Dedifferentiated amniotic fluid mesenchymal stem cell (primary cell): Measurements from ENCODE around the gene C3orf18.

Source experiments
- DNase-seq: peaks from one replicate; pipeline ENCODE4 v3.0.0-alpha.2; 2016; ENCODE audit errors: extremely low spot score

Gene C3orf18

DNA sequence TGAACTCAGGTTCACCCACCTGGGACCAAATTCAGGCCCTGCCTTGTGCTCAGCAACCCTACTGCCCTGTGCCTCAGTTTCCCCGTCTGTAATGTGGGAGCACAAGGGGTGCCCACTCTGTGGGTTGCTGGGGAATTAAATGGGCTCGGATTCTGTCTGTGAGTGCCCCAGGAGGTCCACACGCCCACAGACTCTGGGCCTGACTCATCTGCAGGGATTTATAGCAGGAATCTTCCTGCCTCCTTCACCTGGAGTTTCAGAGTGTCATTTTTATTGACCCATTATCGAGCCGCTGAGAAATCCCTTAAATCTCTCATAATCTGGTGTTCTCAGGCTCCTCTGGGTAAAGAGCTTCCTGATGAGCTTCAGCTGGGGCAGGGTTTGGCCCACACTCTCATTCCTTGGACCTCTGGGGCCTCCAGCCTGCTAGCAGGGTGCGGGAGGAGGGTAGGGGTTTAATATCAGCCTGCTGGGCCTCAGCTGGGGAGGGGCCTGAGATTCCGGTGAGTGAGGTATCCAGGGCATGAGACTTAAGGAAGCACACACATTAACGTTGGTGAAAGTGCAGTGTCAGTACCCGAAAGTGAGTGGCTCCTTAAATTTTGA, 16.4 kb downstream of the C3orf18 start:
- no peak for DNase-seq

DNA sequence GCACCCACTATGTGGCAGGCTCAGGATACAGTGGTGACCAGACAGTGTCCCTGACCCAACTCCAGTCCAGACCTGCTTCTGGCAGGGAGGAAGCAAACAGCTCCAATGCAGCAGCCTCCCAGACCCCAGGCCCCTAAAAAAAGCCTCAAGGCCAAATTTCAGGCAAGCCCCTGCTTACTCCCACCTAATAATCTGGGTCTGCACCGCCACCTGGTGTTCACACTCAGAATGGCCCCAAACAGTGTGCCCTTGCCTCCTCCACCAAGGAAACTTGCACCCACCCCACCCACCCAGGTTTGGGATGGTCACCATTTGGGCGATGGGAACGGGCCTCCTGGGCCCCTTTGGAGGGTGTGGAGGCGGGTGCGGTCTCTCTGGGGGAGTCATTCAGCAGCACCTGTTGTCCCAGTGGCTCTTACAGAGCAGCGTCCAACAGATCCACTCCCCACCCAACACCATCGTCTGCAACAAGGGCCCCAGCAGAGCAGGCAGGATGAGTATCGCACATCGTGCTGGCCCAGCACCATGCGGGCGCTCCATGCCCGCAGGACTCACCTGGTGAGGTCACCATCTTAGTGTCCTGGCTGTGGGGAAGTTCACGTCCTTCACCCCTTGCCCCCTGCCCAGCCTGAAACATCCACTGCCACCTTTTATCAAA, 17.3 kb downstream of the C3orf18 start:
- DNase-seq, result no peak

DNA sequence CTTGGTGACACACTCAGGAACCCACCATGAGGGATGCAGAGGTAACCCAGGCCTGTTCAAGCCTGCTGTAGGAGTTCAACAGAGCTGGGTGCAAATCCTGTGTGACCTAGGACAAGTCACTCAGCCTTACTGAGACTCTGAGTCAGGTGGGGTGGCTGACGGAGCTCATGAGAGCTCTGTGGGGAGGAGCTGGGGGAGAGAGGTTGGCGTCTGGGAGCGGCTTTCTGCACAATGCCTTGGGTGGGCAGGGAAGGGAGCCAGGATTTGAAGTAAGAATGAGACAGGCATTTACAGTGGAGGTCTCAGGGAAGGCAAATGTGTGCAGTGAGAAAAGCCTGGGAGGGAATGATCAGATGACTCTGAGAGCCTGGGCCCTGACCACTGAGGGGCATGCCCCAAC, 18.3 kb downstream of the C3orf18 start:
- no peak for DNase-seq

DNA sequence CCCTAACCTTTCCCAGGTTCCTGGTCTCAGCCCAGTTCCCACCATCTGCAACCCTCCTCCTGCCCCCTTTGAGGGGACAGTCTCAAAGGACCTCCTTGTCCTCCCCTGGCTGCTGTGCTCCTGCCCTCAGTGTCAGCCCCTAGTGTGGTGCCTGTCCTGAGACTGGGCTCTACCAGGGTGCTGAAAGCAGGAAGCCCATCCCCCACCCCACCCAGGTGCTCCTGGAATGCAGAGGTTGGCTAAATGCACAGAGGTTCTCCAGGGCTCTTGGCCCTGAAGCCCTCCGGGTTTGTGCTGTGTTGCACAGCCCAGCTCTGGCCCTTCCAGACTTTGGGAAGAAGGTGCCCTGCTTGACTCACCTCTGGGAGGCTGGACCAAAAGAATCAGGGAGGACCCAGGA, 21.8 kb downstream of the C3orf18 start:
- DNase-seq, result no peak

DNA sequence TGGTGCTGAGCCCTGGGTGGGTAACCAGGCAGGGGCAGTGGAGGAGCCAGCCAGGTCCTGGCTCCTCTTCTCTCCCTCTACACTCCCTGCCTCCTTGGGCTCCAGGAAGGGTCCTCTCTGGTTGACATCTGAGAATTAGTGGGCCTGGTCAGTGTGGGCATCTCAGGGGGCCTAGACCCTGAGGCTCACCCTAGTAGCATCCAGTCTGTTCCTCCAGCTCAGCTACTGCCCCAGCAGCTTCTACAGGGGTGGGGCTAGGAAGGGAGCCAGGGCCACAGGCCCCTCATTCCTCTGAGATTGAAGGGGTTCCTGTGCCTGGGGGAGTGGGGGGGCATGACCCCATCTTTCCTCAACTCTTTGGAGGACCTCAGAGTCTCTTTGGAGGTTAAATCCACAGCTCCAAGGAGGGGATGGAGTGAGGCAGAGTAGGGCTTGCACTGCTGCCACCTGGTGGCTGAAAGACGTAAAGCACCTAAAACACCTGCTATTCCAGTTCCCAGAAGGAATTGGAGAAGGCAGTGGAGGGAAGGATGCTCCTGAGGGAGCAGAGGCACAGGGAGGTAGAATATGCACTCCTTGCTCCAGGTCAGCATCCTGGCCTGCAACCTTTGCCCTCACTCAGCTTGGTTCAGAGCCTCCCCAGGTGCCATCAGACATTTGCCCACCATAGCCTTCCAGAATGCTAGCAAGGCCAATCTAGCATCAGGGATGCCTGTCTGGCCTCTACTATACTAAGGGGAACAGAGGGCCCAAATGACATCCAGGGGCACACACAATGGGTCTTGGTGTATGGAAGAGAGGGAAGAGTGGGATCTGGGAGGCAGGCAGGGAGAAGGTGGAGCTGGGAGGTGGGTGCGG, 25.1 kb downstream of the C3orf18 start:
- peak; percentile 48 for DNase-seq

DNA sequence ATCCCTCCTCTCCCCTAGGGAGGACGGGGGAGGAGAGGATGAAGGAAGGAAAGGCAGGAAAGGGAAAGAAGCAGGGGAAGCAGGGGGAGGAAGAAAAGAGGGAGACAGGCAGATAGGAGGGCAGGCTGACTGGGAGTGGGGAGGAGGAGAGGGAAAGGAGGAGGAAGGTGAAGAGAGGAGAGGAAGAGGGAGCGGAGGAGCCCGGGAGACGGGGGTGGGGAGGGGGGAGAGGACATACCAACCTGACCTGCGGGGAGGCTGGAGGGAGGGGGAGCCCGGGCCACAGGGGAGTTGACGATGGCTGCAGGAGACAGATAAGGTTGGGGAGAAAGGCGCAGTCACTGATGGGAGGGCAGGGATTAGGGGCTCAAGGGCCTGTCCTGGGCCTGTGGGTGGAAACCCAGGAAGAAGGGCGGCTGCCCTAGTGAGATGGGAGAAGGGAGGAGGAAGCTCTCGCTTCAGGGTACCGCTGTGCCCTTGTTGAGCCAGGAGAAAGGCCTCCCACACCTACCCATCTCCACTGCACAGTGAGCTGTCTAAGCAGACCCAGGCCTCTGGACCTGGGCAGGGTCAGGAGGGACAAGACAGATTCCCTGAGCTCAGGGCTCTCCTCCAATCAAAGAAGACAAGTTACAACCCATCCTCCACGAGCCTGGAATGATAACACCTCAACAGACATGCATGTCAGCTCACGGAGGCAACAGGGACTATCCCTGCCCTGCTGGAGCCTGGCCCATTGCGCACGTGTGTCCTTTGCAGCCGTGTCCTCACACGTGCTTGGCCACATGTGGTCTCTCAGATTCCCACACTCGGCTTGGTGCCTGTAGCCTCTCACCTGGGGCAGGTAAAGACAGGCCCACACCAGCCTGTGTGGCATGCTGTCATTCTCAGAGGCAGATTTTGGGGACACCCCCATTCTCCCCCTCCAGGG, 27.9 kb downstream of the C3orf18 start:
- no peak for DNase-seq

DNA sequence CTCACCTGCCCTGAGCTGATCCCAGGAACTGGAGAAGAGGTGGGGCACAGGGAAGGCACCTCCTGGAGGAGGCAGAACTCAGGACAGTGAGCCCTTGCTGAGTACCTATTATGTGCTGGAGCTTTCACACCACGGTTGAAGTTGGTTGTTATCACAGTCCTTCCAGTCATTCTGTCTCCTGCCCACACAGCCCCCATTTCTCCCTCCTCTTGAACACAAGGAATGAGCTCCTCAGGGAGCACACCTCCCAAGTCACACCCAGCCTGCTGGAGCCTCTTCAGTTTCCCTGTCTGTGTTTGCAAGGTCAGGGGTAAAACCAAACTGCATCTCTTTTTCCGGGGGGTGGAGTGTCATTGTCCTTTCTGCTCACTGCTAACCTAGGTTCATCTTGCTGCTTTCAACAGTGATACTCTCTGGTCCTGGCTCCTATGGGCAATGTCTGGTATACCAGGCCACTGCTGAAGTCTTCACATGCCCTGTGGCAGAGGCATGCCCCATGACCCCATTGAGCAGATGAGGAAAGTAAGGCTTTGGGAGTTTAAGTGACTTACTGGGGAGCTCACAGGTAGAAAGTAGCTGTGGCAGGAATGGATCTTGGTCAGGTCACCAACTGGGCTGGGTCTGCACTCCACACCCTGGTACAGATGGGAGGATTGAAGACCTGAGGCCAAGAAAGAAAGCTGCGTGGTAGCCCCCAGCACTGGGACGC, 30.0 kb downstream of the C3orf18 start:
- no peak for DNase-seq

DNA sequence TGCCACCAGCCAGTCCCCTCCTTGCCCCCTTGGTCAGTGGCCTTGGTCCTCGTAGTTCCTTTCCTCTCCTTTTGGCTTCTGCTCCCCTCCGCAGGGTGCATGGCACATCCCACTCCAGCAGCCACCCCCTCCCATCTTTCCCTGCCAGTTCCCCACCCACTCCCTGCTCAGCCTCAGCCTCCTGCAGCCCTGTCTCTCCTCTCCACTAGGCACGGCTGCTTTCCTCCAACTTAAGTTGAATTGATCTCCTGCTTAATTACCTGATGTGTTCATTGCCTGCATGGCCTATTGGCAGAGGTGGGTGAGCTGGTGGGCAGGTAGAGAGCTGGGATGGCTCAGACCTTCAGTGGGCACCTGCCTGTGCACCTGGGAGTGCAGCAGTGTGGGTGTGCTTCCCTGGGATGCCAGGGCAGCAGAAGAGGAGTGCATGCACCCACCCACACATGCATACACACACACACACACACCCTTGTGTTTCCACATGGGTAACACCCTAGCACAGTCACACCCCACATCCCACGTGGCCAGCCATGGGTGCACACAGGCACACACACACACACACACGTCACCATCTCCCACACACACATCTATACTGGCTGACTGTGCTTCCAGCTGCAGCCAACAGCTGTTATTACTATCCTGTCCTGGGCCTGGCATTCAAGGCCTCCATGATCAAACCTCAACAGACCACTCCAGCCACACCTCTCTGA, 30.9 kb downstream of the C3orf18 start:
- DNase-seq, result no peak

DNA sequence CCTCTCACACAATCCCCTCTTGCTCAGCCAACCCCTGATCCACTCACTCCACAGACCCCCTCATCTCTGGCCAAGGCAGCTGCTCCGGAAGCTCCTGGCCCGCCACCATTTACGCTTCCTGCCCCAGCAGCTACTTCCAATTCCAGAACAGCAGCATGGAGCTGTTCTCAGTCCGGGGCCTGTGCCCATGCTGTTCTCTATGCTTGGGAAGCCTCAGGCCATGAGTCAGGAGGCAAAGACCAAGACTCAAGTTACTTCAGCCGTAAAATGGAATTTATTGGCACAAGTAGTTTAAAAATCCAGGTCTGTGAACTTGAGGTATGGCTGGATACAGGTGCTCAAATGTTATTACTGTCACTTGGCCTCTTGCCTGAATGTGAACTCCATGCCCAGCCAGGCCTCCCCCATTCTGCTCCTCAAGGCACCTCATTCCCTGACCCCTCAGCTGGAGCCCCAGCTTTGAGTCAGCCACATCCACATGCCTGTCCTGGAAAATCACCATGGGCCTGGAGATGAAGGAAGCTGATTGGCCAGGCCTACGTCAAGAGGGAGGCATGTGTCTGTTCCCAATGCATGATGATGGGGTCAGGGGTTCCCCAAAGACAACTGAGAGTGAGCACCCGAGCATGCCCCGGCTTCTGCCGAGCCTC, 32.7 kb downstream of the C3orf18 start:
- no peak for DNase-seq

DNA sequence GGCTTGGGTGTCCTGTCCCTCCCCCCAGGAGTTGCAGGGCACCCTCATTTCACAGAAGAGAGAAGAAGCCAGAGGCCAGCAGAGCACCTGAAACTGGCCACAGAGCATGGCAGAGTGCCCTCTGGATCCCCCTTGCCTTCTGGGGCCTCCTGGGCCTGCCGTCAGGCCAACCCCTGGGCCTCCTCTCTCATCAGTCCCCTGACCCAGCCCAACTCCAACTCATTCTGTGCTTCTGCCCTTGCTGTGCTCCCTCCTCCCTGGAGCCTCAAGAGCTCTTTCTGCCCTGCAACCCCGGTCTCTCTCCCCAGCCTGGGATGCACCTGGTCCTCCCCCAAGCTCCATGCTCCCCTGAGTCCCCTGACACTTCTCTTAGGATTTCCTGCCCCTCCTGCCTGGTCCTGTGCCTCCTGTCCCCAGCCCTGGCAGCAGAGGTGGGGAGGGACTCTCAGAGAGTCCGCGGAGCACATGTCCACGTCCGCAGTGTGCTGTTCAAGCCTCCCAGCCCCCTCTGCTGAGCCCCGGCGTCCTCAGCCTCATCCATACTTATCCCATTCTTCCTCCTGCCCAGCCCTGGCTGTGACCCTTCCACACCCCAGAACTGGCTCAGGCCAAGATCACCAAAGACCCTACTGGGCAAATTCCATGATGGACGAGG, 33.6 kb downstream of the C3orf18 start:
- no peak for DNase-seq

DNA sequence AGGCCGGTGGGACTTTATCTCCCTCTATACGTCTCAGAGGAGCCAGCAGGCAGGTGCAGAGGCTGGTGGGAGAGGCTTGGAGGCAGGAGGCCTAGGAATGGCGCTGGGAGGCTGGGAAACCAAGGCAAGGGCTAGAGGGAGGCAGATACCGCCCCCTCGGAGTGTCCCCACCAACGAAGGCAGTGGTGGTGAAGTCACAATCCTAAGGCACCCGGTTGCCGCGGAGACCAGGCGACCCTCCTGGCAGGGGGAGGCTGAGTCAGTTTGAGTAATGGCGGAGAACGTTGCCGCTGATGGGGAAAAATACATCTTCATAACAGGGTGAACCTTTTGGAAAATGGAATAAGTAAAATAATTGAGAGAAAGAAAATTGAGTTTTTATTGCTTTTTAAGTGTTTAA, 34.2 kb downstream of the C3orf18 start:
- DNase-seq, result no peak

DNA sequence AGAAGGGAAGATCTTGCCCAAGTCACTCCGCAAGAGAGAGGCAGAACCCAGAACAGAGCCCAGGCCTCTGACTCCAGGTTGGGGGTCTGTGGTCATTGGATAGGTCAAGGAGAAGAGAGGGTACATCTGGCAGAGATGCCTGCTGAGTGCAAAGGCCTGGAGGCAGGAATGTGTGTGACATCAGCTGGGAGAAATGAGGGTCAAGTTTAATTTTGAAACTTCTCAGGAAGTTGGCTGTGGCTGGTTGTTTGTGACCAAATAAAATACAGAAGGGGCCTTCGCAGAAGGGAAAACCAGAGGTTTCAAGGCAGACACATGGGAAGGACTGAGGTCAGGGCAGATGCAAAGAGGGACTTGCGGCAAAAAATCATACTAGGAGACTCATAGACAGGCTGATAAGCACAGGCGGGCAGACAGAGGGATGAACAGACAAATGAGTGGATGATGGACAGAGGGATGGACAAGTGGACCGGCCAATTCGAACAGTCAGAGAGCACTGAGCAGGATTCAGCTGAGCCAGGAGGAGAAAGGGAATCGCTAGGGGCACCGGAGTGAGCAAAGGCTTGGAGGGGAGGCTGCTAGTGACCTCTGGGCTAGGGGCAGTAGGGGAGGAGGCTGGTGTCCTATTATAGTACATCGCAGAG, 35.4 kb downstream of the C3orf18 start:
- no peak for DNase-seq

DNA sequence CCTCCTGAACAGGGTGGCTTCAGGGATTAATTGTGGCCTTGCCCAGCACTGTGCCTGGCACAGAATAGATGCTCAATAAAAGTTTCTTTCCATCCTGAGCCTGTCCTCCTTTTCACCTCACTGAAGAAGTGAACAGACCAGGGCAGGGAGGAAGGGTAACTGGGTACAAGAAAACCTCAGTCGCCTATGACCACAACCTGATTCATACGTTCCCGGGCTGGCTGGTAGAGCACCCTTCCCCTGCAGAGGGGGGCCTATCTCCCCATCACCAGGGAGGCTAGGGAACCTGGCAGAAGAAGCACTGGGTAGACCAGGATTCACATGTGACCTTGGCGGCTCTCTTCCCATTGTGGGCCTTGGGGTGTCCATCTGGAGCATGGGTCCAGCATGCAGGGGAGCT, 36.3 kb downstream of the C3orf18 start:
- DNase-seq, result no peak

DNA sequence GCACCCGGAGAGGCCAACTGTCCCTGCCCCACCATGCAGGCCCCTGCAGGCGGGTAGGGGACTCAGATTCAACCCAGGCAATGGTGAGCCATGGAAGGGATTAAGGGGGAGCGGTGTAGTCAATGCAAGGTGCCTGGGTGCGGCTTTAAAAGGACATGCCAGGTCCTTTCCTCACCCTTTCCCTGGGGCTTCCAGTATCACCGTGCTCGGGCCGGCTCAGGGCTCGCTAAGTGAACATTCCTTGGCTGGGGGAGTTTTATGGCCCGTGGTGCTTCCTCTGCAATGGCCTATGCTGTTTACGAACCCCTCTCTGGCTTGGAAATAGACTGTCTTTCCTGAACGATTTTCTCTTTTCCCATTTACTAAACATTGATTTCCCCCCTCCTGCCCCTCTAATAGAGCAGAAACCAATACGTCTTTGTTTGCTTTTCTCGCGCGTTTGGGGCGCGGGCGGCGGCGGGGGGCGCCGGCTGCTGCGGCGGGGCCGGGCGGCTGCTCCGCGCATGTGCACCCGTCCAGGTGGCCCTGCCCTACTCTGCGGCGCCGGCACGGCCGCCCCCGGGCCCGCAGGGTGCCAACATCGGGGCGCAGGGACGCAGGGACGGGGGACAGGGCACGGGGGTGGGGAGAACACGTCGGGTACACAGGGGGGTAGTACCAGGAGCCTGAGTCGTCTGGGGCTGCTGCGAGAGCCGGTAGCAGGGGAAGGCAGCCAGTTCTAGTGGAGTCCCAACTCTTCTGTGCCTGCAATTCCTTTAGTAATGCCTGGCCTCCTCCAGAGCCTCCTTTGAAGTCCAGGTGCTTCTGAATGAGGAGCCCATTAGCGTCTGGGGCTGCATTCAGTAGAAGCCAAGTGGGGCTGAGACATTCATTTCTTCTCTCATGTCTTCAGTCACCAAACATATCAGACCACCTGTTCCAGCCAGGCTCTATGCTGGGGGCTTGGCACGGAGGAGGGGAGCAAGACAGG, 37.3 kb downstream of the C3orf18 start:
- no peak for DNase-seq

DNA sequence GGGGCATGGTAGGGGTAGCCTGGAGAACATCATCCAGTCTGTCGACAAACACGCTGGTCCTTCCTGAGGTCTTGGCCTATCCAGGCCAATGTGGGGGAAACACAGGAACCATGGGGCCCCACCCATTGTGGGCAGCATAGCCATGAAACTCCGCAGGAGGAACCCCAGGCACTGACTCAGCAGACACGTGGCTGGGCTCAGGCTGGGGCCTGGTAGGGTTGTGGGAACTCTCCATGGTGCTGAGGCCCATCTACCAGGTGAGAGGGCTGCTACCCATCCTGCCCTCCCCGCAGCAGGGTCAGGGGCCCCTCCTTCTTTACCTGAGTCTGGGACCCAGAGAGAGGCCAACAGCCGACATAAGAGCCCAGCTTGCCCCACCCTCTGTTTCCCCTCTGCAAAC, 41.6 kb downstream of the C3orf18 start:
- DNase-seq, result no peak

DNA sequence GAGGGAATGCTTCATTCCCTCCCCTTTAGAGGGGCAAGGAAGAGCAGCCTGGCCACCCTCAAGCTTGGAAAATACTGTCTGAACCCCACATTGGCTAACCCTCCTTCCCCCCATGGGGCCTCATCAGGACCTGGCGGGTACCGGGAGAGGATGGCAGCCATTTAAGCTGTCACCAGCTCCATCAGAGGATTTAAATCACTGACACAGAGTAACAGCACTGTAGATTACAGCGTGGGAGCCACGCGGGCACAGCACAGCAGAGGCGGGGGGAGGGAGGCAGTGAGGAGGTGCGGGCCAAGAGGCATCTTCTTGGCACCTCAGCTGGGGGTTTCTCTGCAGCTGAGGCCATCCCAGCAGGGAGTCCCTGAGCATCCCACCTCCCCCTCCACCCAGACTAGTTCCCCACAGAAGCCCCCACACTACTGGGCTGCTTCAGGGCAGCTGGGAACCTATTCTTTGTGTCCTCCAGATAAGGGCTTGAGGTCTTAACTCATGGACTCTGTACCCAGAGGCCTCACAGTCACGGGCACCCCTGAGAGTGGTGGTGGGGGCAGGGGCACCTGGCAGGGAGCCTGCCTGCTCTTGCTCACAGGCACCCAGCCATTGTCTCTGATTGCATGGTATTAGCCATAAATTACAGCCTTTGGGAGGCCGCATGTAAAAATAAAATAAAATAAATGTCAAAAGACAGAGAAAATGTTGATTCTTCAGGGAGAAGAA, 42.2 kb downstream of the C3orf18 start:
- DNase-seq, result no peak

DNA sequence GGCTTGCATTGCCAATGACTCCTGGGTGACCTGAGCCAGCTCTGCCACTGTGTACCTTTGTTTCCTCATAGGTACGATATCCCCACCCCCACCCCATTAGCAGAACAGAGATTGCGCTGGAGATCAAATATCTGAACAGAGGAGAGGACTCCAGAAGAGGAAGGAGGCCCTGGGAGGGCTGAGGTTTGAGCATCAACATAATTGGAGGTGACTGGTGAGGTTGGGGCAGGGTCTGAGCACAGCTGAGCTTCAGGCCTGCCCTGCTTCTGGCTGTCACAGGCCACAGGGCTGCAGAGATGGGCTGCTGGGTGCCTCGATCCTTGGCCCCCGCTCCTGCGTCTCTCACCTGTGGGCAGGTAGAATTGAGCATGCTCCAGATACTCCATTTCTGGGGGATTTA, 42.8 kb downstream of the C3orf18 start:
- no peak for DNase-seq
